AG04449 (cell line): Measurements from ENCODE around the gene CUL7.

Source experiments
- CTCF ChIA-PET: fragments of 350-600 bp; formaldehyde crosslinking; extraction: SDS; loops from one replicate; lab custom pipeline; 2021; ENCODE audit warnings: antibody characterized with exemption; lab: Yijun Ruan, JAX
- POLR2A ChIA-PET: fragments of 400-600, 350-600 bp; formaldehyde crosslinking; extraction: SDS; loops from one replicate; lab custom pipeline; 2020; ENCODE audit warnings: antibody characterized with exemption, inconsistent platforms; lab: Yijun Ruan, JAX
- DNase-seq: peaks from one replicate; pipeline ENCODE4 v3.0.0-alpha.2; 2010; ENCODE audit warnings: low read depth, low spot score
- H3K4me3 ChIP-seq: 2 replicates; pipeline ENCODE4 v1.5.1; 2011; ENCODE audit warnings: low read depth, mild to moderate bottlenecking, control low read depth, low read length
- CTCF ChIP-seq: IDR thresholded peaks from one replicate; pipeline ENCODE4 v1.5.1; 2011; ENCODE audit warnings: mild to moderate bottlenecking, moderate library complexity, low read length, control low read depth, inconsistent platforms; ENCODE audit not compliant: insufficient read depth; ENCODE audit errors: missing control alignments

Gene CUL7

GRCh38 chr6:42988486-42989020 lies 65.1 kb downstream of the CUL7 start:
- ChIA-PET CTCF (interaction anchor here (1.1 to 1.6 kb wide), 3 partner anchors 8 to 87 kb away, joined by 4 to 6 read pairs (median 5); partner anchors contain the start of gene PEX6), POLR2A (interaction anchor here (1.0 kb wide), 1 partner anchor 24 kb away, joined by 3 read pairs; no protein-coding TSS in a partner anchor)
- no peak for TF ChIP-seq CTCF
- no peak for DNase-seq
- no peak overlapping the region for H3K4me3 ChIP-seq
